ENCODE measurements around the gene KLHL3.

DNA sequence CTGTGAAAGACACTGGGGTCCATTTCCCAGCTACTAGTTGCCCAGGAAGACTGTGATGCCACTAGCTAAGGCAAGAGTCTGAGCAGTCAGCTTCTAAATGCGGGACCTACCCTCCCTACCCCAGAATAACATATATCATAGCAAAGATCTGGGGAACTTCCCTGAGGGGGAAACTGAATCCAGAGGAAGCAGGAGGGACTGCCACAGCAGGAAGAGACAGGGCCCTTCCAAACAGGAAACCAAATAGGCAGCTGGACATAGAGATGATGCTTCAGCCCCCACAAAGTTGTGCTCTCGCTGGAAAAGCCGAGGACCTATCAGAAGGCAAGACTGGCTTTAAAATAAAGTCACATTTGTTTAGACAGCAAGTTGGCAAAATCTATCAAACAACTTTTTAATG is 51.1 kb downstream of the KLHL3 start:
- TF ChIP-seq, protein P1, sequence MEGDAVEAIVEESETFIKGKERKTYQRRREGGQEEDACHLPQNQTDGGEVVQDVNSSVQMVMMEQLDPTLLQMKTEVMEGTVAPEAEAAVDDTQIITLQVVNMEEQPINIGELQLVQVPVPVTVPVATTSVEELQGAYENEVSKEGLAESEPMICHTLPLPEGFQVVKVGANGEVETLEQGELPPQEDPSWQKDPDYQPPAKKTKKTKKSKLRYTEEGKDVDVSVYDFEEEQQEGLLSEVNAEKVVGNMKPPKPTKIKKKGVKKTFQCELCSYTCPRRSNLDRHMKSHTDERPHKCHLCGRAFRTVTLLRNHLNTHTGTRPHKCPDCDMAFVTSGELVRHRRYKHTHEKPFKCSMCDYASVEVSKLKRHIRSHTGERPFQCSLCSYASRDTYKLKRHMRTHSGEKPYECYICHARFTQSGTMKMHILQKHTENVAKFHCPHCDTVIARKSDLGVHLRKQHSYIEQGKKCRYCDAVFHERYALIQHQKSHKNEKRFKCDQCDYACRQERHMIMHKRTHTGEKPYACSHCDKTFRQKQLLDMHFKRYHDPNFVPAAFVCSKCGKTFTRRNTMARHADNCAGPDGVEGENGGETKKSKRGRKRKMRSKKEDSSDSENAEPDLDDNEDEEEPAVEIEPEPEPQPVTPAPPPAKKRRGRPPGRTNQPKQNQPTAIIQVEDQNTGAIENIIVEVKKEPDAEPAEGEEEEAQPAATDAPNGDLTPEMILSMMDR (IDR thresholded peaks at IDR 0.05) = no peak
- TF ChIP-seq ZFX (IDR thresholded peaks at IDR 0.05; ENCODE audit: borderline replicate concordance) = no peak

Data from 22Rv1 (cell line).